Hematopoietic multipotent progenitor cell treated with erythropoietin and hydrocortisone succinate and interleukin-3 and kit ligand, for 6 days (in vitro differentiated cells): ENCODE results near the gene SOX3.

ENCODE experiments used
- DNase-seq: peaks from one replicate; pipeline ENCODE4 v3.0.0-alpha.2; 2015

SOX3 gene

GRCh38 chrX:140504371-140505324 is at the start of gene SOX3:
Gene SOX3, minus strand, starts transcription at chrX:140505069. Its CDS starts 9 bp downstream, at chrX:140505060.
- peak; percentile 22 for DNase-seq

- no peak for DNase-seq
These were observed 44.1 kb upstream of the SOX3 start for GRCh38 chrX:140548985-140549384.

- DNase-seq, result no peak
These were observed 21.3 kb upstream of the SOX3 start for GRCh38 chrX:140526171-140526570.

- DNase-seq, result no peak
These were observed 20.6 kb upstream of the SOX3 start for GRCh38 chrX:140525448-140525847.

GRCh38 chrX:140524556-140524955 is 19.7 kb upstream of the SOX3 start:
- no peak for DNase-seq

- no peak for DNase-seq
These were observed 16.5 kb upstream of the SOX3 start for GRCh38 chrX:140521393-140521792.

- DNase-seq, result no peak
These were observed 9.7 kb upstream of the SOX3 start for GRCh38 chrX:140514554-140514953.

- no peak for DNase-seq
These were observed 6.0 kb upstream of the SOX3 start for GRCh38 chrX:140510895-140511295.

- no peak for DNase-seq
These were observed 5.4 kb upstream of the SOX3 start for GRCh38 chrX:140510306-140510676.

GRCh38 chrX:140509468-140510305 is 4.8 kb upstream of the SOX3 start:
- no peak for DNase-seq

GRCh38 chrX:140508958-140509357 is 4.1 kb upstream of the SOX3 start:
- no peak for DNase-seq

GRCh38 chrX:140507982-140508305 is 3.1 kb upstream of the SOX3 start:
- no peak for DNase-seq

- DNase-seq, result no peak
These were observed 2.5 kb upstream of the SOX3 start for GRCh38 chrX:140507223-140507981.

- DNase-seq, result no peak
These were observed 810 bp upstream of the SOX3 start for GRCh38 chrX:140505421-140506337.

- DNase-seq, result peak; percentile 6
These were observed 1.0 kb downstream of the SOX3 start for GRCh38 chrX:140503714-140504351.

- DNase-seq, result peak; percentile 1
These were observed 1.6 kb downstream of the SOX3 start for GRCh38 chrX:140503238-140503601.

- no peak for DNase-seq
These were observed 2.2 kb downstream of the SOX3 start for GRCh38 chrX:140502491-140503237.

- DNase-seq, result no peak
These were observed 2.9 kb downstream of the SOX3 start for GRCh38 chrX:140501940-140502468.

GRCh38 chrX:140501321-140501720 is 3.5 kb downstream of the SOX3 start:
- no peak for DNase-seq

- no peak for DNase-seq
These were observed 4.4 kb downstream of the SOX3 start for GRCh38 chrX:140500441-140500840.

- no peak for DNase-seq
These were observed 9.1 kb downstream of the SOX3 start for GRCh38 chrX:140495739-140496138.
